Activated T-cell treated with anti-CD3 and anti-CD28 coated beads, Interleukin-2, amount 50 U/mL, for 4 hours (primary cell): Measurements from ENCODE around the gene NKAIN2. TPM values are rescaled to one million over a fixed set of nuclear protein-coding genes. Genes with fewer than 3 reads are reported as not detected.

ENCODE experiments used
- ATAC-seq, 2 donors: fragments of 200-7000 bp; cut with Tn5 transposase; one replicate each; pipeline ENCODE4 v1.10.0; 2021
- DNase-seq: peaks from one replicate; pipeline ENCODE4 v3.0.0-alpha.2; 2020
- H3K27me3 Mint-ChIP-seq: one replicate; pipeline ENCODE4 v1.8.0; 2021; ENCODE audit warnings: low read depth, mixed read lengths
- H3K36me3 Mint-ChIP-seq: one replicate; pipeline ENCODE4 v1.8.0; 2022; ENCODE audit warnings: mixed read lengths; ENCODE audit not compliant: insufficient read depth
- H3K4me1 Mint-ChIP-seq: one replicate; pipeline ENCODE4 v1.8.0; 2021; ENCODE audit warnings: low read depth, mixed read lengths
- H3K4me3 Mint-ChIP-seq: one replicate; pipeline ENCODE4 v1.8.0; 2021; ENCODE audit warnings: mild to moderate bottlenecking, moderate library complexity, mixed read lengths
- H3K9me3 Mint-ChIP-seq: one replicate; pipeline ENCODE4 v1.8.0; 2021; ENCODE audit warnings: mixed read lengths
- total RNA-seq, 3 donors: library from RNA; stranded (reverse); gene quantifications; one replicate each; pipeline ENCODE4 v1.2.1, GENCODE V29; 2021

Gene NKAIN2
- total RNA-seq, 3 donors from 2014 or later: not detected

DNA sequence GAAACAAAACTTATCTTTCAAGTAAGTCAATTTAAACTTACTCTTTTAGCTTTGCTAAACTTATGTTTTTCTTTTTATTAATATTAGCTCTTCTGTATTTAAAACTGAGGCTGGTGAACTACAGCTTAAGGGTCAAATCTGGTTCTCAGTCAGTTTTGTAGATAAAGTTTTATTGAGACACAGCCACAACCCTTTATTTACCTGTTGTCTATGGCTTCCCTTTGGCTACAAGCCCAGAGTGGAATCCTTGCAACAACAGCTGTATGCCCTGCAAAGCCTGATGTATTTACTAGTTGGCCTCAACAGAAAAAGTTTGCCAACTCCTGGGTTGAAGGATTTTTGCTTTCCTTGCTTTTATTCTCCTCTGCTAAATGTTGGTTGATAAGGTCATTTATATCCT lies 667.1 kb downstream of the NKAIN2 start:
- H3K36me3 Mint-ChIP-seq: no peaks in the 10 kb centered on the region
- no peaks in the 10 kb centered on the region for H3K27me3 Mint-ChIP-seq
- H3K9me3 Mint-ChIP-seq: peaks cover 5% of the 10 kb centered on the region
- no peak overlapping the region for H3K4me3 Mint-ChIP-seq
- no peaks in the 10 kb centered on the region for H3K4me1 Mint-ChIP-seq
- DNase-seq (no peak), ATAC-seq (no peak)

DNA sequence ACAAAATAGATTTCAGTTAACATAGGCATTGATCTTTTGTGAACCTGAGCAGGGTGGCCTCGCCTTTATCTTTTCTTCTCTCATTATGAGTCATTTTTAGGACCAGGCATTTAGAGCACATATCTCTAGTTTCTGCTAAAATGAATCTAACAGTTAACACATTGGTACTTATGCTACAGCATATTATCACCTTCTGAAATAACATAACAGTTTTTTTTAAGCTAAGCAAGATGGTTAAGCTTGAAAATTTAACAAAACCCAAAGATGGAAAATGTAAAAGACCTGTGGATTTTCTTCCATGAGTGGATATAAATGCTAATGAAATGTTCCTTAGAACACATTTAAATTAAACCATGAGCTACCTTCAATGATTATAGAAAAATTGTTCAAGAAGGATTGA lies 671.5 kb downstream of the NKAIN2 start:
- no peak for DNase-seq
- H3K27me3 Mint-ChIP-seq: no peaks in the 10 kb centered on the region
- no peak overlapping the region for H3K4me3 Mint-ChIP-seq
- ATAC-seq: no peak
- peaks cover 5% of the 10 kb centered on the region for H3K9me3 Mint-ChIP-seq
- no peaks in the 10 kb centered on the region for H3K4me1 Mint-ChIP-seq
- no peaks in the 10 kb centered on the region for H3K36me3 Mint-ChIP-seq

DNA sequence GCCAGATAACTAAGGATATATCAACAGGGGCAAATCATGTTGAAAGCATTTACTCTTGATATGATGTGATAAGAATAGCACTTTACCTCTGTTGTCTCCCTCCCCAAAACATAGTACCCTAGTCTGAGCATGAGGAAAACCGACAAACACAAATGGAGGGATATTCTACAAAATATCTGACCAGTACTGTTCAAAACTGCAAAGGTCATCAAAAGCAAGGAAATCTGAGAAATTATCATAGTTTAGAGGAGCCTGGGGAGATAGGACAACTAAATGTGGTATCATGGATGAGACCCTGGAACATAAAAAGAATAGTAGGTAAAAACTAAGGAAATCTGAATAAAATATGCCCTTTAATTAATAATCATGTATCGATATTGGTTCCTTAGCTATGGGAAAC lies 675.2 kb downstream of the NKAIN2 start:
- ATAC-seq: no peak
- Mint-ChIP-seq H3K27me3 (no peaks in the 10 kb centered on the region), H3K4me3 (no peak overlapping the region)

GRCh38 chr6:124479991-124480430 lies 676.3 kb downstream of the NKAIN2 start:
- H3K4me3 Mint-ChIP-seq: no peak overlapping the region
- ATAC-seq (no peak), DNase-seq (no peak)
- H3K4me1 Mint-ChIP-seq: no peaks in the 10 kb centered on the region
- H3K9me3 Mint-ChIP-seq: no peaks in the 10 kb centered on the region
- no peaks in the 10 kb centered on the region for H3K27me3 Mint-ChIP-seq
- no peaks in the 10 kb centered on the region for H3K36me3 Mint-ChIP-seq

More for the DNA sequence above, 675.2 kb downstream of the NKAIN2 start:
- Mint-ChIP-seq H3K9me3 (no peaks in the 10 kb centered on the region), H3K36me3 (no peaks in the 10 kb centered on the region), H3K4me1 (no peaks in the 10 kb centered on the region)
- DNase-seq: no peak

DNA sequence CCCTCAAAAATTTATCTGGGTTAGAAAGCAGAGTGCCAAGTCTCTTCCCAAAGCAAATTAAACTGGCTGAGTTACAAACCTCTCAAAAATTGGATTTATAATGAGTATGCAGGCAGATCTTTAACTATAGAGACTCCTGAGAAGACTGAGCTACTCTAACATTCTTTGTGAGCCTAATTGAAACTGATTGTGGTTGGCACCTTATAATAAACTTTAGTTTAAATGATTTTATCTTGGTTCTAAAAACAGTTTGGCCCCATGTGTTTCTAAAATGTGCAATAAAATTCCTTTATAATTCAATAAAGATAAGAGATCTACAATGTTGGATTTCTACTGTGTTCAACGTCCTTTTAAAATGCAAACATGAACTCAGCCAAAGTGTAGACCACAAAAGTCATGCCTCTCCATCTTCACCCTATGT lies 678.4 kb downstream of the NKAIN2 start:
- H3K4me3 Mint-ChIP-seq: no peak overlapping the region
- no peaks in the 10 kb centered on the region for H3K9me3 Mint-ChIP-seq
- no peaks in the 10 kb centered on the region for H3K36me3 Mint-ChIP-seq
- no peaks in the 10 kb centered on the region for H3K27me3 Mint-ChIP-seq
- ATAC-seq (no peak), DNase-seq (no peak)
- H3K4me1 Mint-ChIP-seq: no peaks in the 10 kb centered on the region

- DNase-seq: no peak
- H3K27me3 Mint-ChIP-seq: no peaks in the 10 kb centered on the region
- H3K9me3 Mint-ChIP-seq: peaks cover 3% of the 10 kb centered on the region
- no peak for ATAC-seq
- H3K4me3 Mint-ChIP-seq: no peak overlapping the region
- no peaks in the 10 kb centered on the region for H3K4me1 Mint-ChIP-seq
- no peaks in the 10 kb centered on the region for H3K36me3 Mint-ChIP-seq
Observed at GRCh38 chr6:124487623-124488431, 684.2 kb downstream of the NKAIN2 start.

DNA sequence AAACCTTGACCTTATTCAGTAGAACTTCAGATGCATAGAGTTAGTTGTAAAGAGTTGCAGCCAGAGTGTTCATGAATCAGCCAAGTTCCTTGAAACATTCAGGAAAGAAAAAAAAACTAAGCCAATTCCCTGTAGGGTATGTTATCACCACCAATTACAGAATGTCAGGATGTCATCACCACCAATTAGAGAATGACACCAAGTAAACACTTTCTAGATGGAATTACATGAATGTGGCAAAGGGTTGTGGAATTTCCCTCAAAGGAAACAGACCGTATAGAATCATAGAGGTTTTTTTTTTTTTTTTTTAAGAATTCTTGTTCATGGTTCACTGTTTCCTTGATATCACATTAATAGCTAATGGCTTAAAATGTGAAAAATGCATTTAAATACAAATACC lies 686.5 kb downstream of the NKAIN2 start:
- H3K9me3 Mint-ChIP-seq: peaks cover 3% of the 10 kb centered on the region
- no peak overlapping the region for H3K4me3 Mint-ChIP-seq
- no peaks in the 10 kb centered on the region for H3K4me1 Mint-ChIP-seq
- no peaks in the 10 kb centered on the region for H3K36me3 Mint-ChIP-seq
- ATAC-seq: no peak
- DNase-seq: no peak
- H3K27me3 Mint-ChIP-seq: no peaks in the 10 kb centered on the region

GRCh38 chr6:124493259-124493658 lies 689.6 kb downstream of the NKAIN2 start:
- H3K36me3 Mint-ChIP-seq: no peaks in the 10 kb centered on the region
- H3K4me1 Mint-ChIP-seq: no peaks in the 10 kb centered on the region
- ATAC-seq (no peak), DNase-seq (no peak)
- peaks cover 3% of the 10 kb centered on the region for H3K9me3 Mint-ChIP-seq
- H3K4me3 Mint-ChIP-seq: no peak overlapping the region
- H3K27me3 Mint-ChIP-seq: no peaks in the 10 kb centered on the region

- DNase-seq (no peak), ATAC-seq (no peak)
Observed at GRCh38 chr6:124494956-124495664, 691.4 kb downstream of the NKAIN2 start.

DNA sequence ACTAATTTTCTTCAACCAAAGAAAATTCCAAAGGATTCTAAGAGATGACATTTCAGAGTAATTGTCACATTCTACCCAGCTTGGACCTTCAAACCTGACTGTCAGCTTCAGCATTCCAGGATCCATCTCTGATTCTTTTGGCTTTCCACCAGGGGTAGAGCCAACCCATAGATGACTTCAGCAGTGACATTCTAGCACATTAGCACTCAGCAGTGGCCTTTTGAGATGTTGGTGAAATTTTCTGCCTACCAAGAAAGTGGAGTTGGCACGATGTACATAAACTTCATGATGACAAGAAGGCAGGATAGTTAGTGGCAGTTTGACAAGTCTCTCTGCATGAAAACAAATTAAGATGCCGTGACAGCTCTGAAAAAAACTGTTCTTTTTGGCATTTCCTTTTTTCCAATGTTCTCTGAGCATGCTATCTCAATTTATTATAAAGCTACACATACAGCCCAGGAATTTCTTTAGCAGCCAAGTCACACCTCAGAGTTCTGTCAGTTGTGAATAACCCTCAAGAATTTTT lies 692.1 kb downstream of the NKAIN2 start:
- ATAC-seq (no peak), DNase-seq (no peak)
- Mint-ChIP-seq H3K27me3 (no peaks in the 10 kb centered on the region), H3K4me3 (no peak overlapping the region), H3K9me3 (no peaks in the 10 kb centered on the region), H3K4me1 (no peaks in the 10 kb centered on the region), H3K36me3 (no peaks in the 10 kb centered on the region)

More at GRCh38 chr6:124494956-124495664, 691.4 kb downstream of the NKAIN2 start:
- Mint-ChIP-seq H3K36me3 (no peaks in the 10 kb centered on the region), H3K4me1 (no peaks in the 10 kb centered on the region), H3K27me3 (no peaks in the 10 kb centered on the region), H3K4me3 (no peak overlapping the region), H3K9me3 (no peaks in the 10 kb centered on the region)

DNA sequence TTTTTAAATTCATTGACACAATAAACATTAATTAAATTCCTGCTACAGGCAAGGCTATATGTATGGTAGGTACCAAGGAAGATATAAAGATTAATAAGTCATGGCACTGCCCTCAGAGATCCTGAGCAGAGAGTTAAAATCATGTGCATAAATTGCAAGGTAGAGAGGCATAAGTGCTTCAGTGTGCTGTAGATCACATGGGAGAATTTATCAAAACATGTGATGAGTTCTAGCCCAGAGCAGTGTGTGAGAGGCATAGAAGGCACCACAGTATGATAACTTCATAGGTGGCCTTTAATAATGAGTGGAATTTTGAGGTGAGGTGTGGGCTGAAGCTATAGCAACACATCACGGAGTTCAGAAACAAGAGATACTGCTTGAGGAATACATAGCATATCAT lies 692.7 kb downstream of the NKAIN2 start:
- no peaks in the 10 kb centered on the region for H3K4me1 Mint-ChIP-seq
- no peaks in the 10 kb centered on the region for H3K9me3 Mint-ChIP-seq
- no peaks in the 10 kb centered on the region for H3K27me3 Mint-ChIP-seq
- H3K36me3 Mint-ChIP-seq: no peaks in the 10 kb centered on the region
- ATAC-seq (no peak), DNase-seq (no peak)
- no peak overlapping the region for H3K4me3 Mint-ChIP-seq

- Mint-ChIP-seq H3K9me3 (peaks cover 3% of the 10 kb centered on the region), H3K36me3 (no peaks in the 10 kb centered on the region), H3K4me1 (no peaks in the 10 kb centered on the region), H3K27me3 (no peaks in the 10 kb centered on the region), H3K4me3 (no peak overlapping the region)
- DNase-seq (no peak), ATAC-seq (no peak)
Observed at GRCh38 chr6:124512431-124512830, 708.8 kb downstream of the NKAIN2 start.

DNA sequence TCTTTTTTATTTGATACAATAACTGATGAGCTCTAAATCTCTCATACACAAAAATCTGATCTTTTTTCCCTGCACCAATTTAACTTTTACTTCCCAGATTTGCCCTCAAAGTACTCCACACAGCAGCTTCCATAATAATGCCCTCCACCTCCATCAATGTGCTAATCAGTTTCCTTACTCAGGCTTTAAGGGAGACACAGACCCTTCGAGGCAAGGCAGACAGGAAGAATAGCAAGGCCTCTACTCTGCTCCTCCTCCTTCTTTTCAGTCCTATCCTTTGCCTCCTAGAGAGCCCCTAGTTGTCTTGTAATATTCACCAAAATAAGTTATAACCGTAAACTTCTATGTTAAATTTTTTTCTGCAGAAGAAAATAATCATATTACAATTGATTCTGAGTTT lies 713.7 kb downstream of the NKAIN2 start:
- no peaks in the 10 kb centered on the region for H3K27me3 Mint-ChIP-seq
- no peak overlapping the region for H3K4me3 Mint-ChIP-seq
- ATAC-seq (no peak), DNase-seq (no peak)
- H3K36me3 Mint-ChIP-seq: no peaks in the 10 kb centered on the region
- peaks cover 6% of the 10 kb centered on the region for H3K9me3 Mint-ChIP-seq
- no peaks in the 10 kb centered on the region for H3K4me1 Mint-ChIP-seq

GRCh38 chr6:124520514-124520913 lies 716.8 kb downstream of the NKAIN2 start:
- Mint-ChIP-seq H3K4me3 (no peak overlapping the region), H3K36me3 (no peaks in the 10 kb centered on the region), H3K27me3 (no peaks in the 10 kb centered on the region), H3K9me3 (peaks cover 3% of the 10 kb centered on the region), H3K4me1 (no peaks in the 10 kb centered on the region)
- ATAC-seq (no peak), DNase-seq (no peak)

- no peaks in the 10 kb centered on the region for H3K27me3 Mint-ChIP-seq
- no peaks in the 10 kb centered on the region for H3K4me1 Mint-ChIP-seq
- H3K36me3 Mint-ChIP-seq: no peaks in the 10 kb centered on the region
- no peak for ATAC-seq
- no peak for DNase-seq
- peaks cover 5% of the 10 kb centered on the region for H3K9me3 Mint-ChIP-seq
- H3K4me3 Mint-ChIP-seq: no peak overlapping the region
Observed at GRCh38 chr6:124522335-124522734, 718.7 kb downstream of the NKAIN2 start.
